GM23338 (cell line): ENCODE measurements around the gene HHATL. TPM values are rescaled to one million over a fixed set of nuclear protein-coding genes. Genes with fewer than 3 reads are reported as not detected.
A peak's percentile ranks its signal among the peaks of the same experiment; 100 is the strongest.

Experiments used
- ATAC-seq: fragments of 200-7000 bp; cut with Tn5 transposase; 3 replicates; pipeline ENCODE4 v1.9.1; 2020
- DNase-seq: peaks from one replicate; pipeline ENCODE4 v3.0.0-alpha.2; 2015; ENCODE audit warnings: low spot score
- H2AFZ ChIP-seq: fragments of 200-600 bp; sonication (generic); 2 replicates; pipeline ENCODE4 v1.8.0; 2016; ENCODE audit warnings: antibody characterized with exemption, mild to moderate bottlenecking, moderate library complexity
- H3F3A ChIP-seq: fragments of 200-600 bp; sonication (generic); replicated peaks from 2 replicates; pipeline ENCODE4 v1.8.0; 2017; ENCODE audit warnings: antibody characterized with exemption, mixed run types, low read depth
- H3K27ac ChIP-seq: fragments of 200-600 bp; sonication (generic); 2 replicates; pipeline ENCODE4 v1.6.1; 2016; ENCODE audit warnings: low read depth
- H3K27me3 ChIP-seq: fragments of 200-600 bp; sonication (generic); 2 replicates; pipeline ENCODE4 v1.8.0; 2016; ENCODE audit warnings: mild to moderate bottlenecking, mixed run types, moderate library complexity; ENCODE audit not compliant: insufficient read depth
- H3K36me3 ChIP-seq: fragments of 200-600 bp; sonication (generic); 2 replicates; pipeline ENCODE4 v1.8.0; 2016; ENCODE audit warnings: mild to moderate bottlenecking; ENCODE audit not compliant: insufficient read depth
- H3K4me1 ChIP-seq: fragments of 200-600 bp; sonication (generic); 2 replicates; pipeline ENCODE4 v1.8.0; 2016; ENCODE audit warnings: mild to moderate bottlenecking, moderate library complexity; ENCODE audit not compliant: insufficient read depth
- H3K4me2 ChIP-seq: fragments of 200-600 bp; sonication (generic); 2 replicates; pipeline ENCODE4 v1.7.1; 2017; ENCODE audit warnings: mixed run types
- H3K4me3 ChIP-seq: fragments of 200-600 bp; sonication (generic); 2 replicates; pipeline ENCODE4 v1.6.1; 2016; ENCODE audit warnings: mixed run types
- H3K79me2 ChIP-seq: fragments of 200-600 bp; sonication (generic); replicated peaks from 2 replicates; pipeline ENCODE4 v1.8.0; 2017; ENCODE audit warnings: mild to moderate bottlenecking; ENCODE audit not compliant: insufficient read depth
- H3K9me2 ChIP-seq: fragments of 200-600 bp; sonication (generic); 2 replicates; pipeline ENCODE4 v1.8.0; 2017; ENCODE audit not compliant: insufficient read depth
- H4K20me1 ChIP-seq: fragments of 200-600 bp; sonication (generic); replicated peaks from 2 replicates; pipeline ENCODE4 v1.8.0; 2017; ENCODE audit warnings: mild to moderate bottlenecking; ENCODE audit not compliant: insufficient read depth
- H3K27ac Mint-ChIP-seq: 2 replicates; pipeline ENCODE4 v1.8.0; 2020; ENCODE audit warnings: inconsistent platforms, mild to moderate bottlenecking, moderate library complexity, mixed read lengths
- H3K27me3 Mint-ChIP-seq: 3 replicates; pipeline ENCODE4 v1.8.0; 2022; ENCODE audit warnings: low read depth, mild to moderate bottlenecking, moderate library complexity, mixed read lengths, inconsistent platforms; ENCODE audit not compliant: insufficient read depth, poor library complexity
- H3K36me3 Mint-ChIP-seq: 3 replicates; pipeline ENCODE4 v1.8.0; 2021; ENCODE audit warnings: low read depth, mild to moderate bottlenecking, inconsistent platforms, moderate library complexity, mixed read lengths
- H3K4me1 Mint-ChIP-seq: 3 replicates; pipeline ENCODE4 v1.8.0; 2020; ENCODE audit warnings: mild to moderate bottlenecking, inconsistent platforms, mixed read lengths
- H3K4me3 Mint-ChIP-seq: 3 replicates; pipeline ENCODE4 v1.8.0; 2021; ENCODE audit warnings: moderate library complexity, mild to moderate bottlenecking, inconsistent platforms, mixed read lengths
- H3K9me3 Mint-ChIP-seq: 3 replicates; pipeline ENCODE4 v1.8.0; 2020; ENCODE audit warnings: moderate library complexity, mild to moderate bottlenecking, inconsistent platforms, mixed read lengths
- CREB1 ChIP-seq: fragments of 250-450 bp; sonication (Bioruptor Pico); IDR thresholded peaks from 2 replicates; pipeline ENCODE4 v1.5.0; 2020; ENCODE audit warnings: low read depth, mild to moderate bottlenecking, moderate library complexity
- ETS1 ChIP-seq: IDR thresholded peaks from 2 replicates; pipeline ENCODE4 v1.6.1; 2016; ENCODE audit warnings: antibody characterized with exemption
- EZH2 ChIP-seq: fragments of 200-600 bp; sonication (generic); IDR thresholded peaks from one replicate; pipeline ENCODE4 v1.8.0; 2017; ENCODE audit warnings: antibody characterized with exemption, mild to moderate bottlenecking, low read depth; ENCODE audit not compliant: unreplicated experiment
- EZH2phosphoT487 ChIP-seq: fragments of 200-600 bp; sonication (generic); IDR thresholded peaks from one replicate; pipeline ENCODE4 v1.8.1; 2018; ENCODE audit warnings: antibody characterized with exemption; ENCODE audit not compliant: unreplicated experiment
- JUNB ChIP-seq: IDR thresholded peaks from one replicate; pipeline ENCODE4 v1.6.1; 2016; ENCODE audit warnings: antibody characterized with exemption; ENCODE audit not compliant: unreplicated experiment
- NANOG ChIP-seq: IDR thresholded peaks from 2 replicates; pipeline ENCODE4 v1.6.1; 2016; ENCODE audit warnings: antibody characterized with exemption, borderline replicate concordance
- POLR2AphosphoS5 ChIP-seq: IDR thresholded peaks from 2 replicates; pipeline ENCODE4 v1.6.1; 2016; ENCODE audit warnings: antibody characterized with exemption, low read depth
- STAT1 ChIP-seq: IDR thresholded peaks from one replicate; pipeline ENCODE4 v1.6.1; 2016; ENCODE audit warnings: antibody characterized with exemption; ENCODE audit not compliant: unreplicated experiment
- ZNF114 ChIP-seq: fragments of 250-450 bp; sonication (Bioruptor Pico); IDR thresholded peaks from 2 replicates; pipeline ENCODE4 v1.5.0; 2020; ENCODE audit warnings: mild to moderate bottlenecking, moderate library complexity
- ZNF331 ChIP-seq: fragments of 250-450 bp; sonication (Bioruptor Pico); IDR thresholded peaks from 2 replicates; pipeline ENCODE4 v1.5.0; 2020; ENCODE audit warnings: low read depth, mild to moderate bottlenecking, moderate library complexity
- polyA plus RNA-seq: library from polyadenylated mRNA; unstranded; fragments of >200 nt; fragmentation: Nextera tagmentation; extraction: Ambion mirVana; gene quantifications from 2 replicates; pipeline ENCODE4 v1.2.1, GENCODE V29; 2016
- total RNA-seq: library from RNA; depleted of rRNA; stranded (reverse); fragments of >200 nt; shearing (Covaris generic); gene quantifications from 2 replicates; pipeline ENCODE4 v1.2.3, GENCODE V29; 2014
- TF ChIP-seq, protein P1 (sequence below), 2 experiments: fragments of 200-600 bp in 1 of 2; sonication (generic) in 1 of 2; conservative IDR thresholded peaks; 2 replicates each; pipeline versions ENCODE4 v1.5.1 to v1.6.1; 2016 to 2017; ENCODE audit warnings: antibody characterized with exemption in 2 of 2, low read depth in 2 of 2, mild to moderate bottlenecking in 2 of 2, moderate library complexity in 1 of 2
- TF ChIP-seq, protein P2 (sequence below): IDR thresholded peaks from one replicate; pipeline ENCODE4 v1.6.1; 2018; ENCODE audit warnings: antibody characterized with exemption; ENCODE audit not compliant: unreplicated experiment

HHATL gene
- total and polyA plus RNA-seq, 2 experiments from 2014 or later = not detected

DNA sequence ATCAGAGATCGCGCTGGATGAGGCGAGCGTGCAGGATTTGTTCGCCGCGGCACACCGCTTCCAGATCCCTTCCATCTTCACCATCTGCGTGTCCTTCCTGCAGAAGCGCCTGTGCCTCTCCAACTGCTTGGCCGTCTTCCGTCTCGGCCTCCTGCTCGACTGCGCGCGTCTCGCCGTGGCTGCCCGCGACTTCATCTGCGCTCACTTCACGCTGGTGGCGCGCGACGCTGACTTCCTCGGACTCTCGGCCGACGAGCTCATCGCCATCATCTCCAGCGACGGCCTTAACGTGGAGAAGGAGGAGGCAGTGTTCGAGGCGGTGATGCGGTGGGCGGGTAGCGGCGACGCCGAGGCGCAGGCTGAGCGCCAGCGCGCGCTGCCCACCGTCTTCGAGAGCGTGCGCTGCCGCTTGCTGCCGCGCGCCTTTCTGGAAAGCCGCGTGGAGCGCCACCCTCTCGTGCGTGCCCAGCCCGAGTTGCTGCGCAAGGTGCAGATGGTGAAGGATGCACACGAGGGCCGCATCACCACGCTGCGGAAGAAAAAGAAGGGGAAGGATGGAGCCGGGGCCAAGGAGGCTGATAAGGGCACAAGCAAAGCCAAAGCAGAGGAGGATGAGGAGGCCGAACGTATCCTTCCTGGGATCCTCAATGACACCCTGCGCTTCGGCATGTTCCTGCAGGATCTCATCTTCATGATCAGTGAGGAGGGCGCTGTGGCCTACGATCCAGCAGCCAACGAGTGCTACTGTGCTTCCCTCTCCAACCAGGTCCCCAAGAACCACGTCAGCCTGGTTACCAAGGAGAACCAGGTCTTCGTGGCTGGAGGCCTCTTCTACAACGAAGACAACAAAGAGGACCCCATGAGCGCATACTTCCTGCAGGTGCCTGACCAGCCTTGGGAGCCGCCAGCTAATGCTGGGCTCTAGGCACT is 16.4 kb downstream of the HHATL start:
- TF ChIP-seq, protein P1, sequence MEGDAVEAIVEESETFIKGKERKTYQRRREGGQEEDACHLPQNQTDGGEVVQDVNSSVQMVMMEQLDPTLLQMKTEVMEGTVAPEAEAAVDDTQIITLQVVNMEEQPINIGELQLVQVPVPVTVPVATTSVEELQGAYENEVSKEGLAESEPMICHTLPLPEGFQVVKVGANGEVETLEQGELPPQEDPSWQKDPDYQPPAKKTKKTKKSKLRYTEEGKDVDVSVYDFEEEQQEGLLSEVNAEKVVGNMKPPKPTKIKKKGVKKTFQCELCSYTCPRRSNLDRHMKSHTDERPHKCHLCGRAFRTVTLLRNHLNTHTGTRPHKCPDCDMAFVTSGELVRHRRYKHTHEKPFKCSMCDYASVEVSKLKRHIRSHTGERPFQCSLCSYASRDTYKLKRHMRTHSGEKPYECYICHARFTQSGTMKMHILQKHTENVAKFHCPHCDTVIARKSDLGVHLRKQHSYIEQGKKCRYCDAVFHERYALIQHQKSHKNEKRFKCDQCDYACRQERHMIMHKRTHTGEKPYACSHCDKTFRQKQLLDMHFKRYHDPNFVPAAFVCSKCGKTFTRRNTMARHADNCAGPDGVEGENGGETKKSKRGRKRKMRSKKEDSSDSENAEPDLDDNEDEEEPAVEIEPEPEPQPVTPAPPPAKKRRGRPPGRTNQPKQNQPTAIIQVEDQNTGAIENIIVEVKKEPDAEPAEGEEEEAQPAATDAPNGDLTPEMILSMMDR (conservative IDR thresholded peaks at IDR 0.05; ENCODE audit: low read depth in 2 of 2) = no peak
- no peak for TF ChIP-seq STAT1
- no peak for TF ChIP-seq EZH2
- no peak for TF ChIP-seq NANOG
- no peak for TF ChIP-seq JUNB
- TF ChIP-seq ETS1 = no peak
- no peak for TF ChIP-seq ZNF331
- no peak for TF ChIP-seq ZNF114 (CRISPR knock-in tag)
- no peak for TF ChIP-seq EZH2phosphoT487
- TF ChIP-seq, protein P2, sequence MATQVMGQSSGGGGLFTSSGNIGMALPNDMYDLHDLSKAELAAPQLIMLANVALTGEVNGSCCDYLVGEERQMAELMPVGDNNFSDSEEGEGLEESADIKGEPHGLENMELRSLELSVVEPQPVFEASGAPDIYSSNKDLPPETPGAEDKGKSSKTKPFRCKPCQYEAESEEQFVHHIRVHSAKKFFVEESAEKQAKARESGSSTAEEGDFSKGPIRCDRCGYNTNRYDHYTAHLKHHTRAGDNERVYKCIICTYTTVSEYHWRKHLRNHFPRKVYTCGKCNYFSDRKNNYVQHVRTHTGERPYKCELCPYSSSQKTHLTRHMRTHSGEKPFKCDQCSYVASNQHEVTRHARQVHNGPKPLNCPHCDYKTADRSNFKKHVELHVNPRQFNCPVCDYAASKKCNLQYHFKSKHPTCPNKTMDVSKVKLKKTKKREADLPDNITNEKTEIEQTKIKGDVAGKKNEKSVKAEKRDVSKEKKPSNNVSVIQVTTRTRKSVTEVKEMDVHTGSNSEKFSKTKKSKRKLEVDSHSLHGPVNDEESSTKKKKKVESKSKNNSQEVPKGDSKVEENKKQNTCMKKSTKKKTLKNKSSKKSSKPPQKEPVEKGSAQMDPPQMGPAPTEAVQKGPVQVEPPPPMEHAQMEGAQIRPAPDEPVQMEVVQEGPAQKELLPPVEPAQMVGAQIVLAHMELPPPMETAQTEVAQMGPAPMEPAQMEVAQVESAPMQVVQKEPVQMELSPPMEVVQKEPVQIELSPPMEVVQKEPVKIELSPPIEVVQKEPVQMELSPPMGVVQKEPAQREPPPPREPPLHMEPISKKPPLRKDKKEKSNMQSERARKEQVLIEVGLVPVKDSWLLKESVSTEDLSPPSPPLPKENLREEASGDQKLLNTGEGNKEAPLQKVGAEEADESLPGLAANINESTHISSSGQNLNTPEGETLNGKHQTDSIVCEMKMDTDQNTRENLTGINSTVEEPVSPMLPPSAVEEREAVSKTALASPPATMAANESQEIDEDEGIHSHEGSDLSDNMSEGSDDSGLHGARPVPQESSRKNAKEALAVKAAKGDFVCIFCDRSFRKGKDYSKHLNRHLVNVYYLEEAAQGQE = no peak
- TF ChIP-seq CREB1 (CRISPR knock-in tag) = no peak
- TF ChIP-seq POLR2AphosphoS5 = no peak
- no peak overlapping the region for H3K4me3 ChIP-seq

More for the DNA sequence above, 16.4 kb downstream of the HHATL start:
- Histone ChIP-seq H3K36me3 (no peaks in the 10 kb centered on the region), H3K4me2 (no peak overlapping the region), H3K4me1 (no peaks in the 10 kb centered on the region), H4K20me1 (no peaks in the 10 kb centered on the region), H2AFZ (peak overlapping the region; percentile 32; the same call in 1 of the 2 replicates), H3K79me2 (no peaks in the 10 kb centered on the region), H3F3A (no peaks in the 10 kb centered on the region), H3K27ac (no peak overlapping the region), H3K27me3 (no peaks in the 10 kb centered on the region), H3K9me2 (no peaks in the 10 kb centered on the region)
- H3K27me3 Mint-ChIP-seq = peaks cover 14% of the 10 kb centered on the region
- no peak for DNase-seq
- H3K4me1 Mint-ChIP-seq = peaks cover 19% of the 10 kb centered on the region
- H3K4me3 Mint-ChIP-seq = no peak overlapping the region
- no peaks in the 10 kb centered on the region for H3K36me3 Mint-ChIP-seq
- no peak overlapping the region for H3K27ac Mint-ChIP-seq
- no peak for ATAC-seq
- H3K9me3 Mint-ChIP-seq = no peaks in the 10 kb centered on the region
